NCI-H146 (cell line): ENCODE measurements around the gene OTUD3.
A peak's percentile ranks its signal among the peaks of the same experiment; 100 is the strongest.
"Not testable (repeated sequence)": the region's sequence is repeated elsewhere in the genome, so short reads cannot be mapped to it uniquely, and the experiment has no call there.

Experiments used
- DNase-seq: peaks from one replicate; lab custom pipeline; 2025; lab: John Stamatoyannopoulos, UW

Gene OTUD3

GRCh38 chr1:19882111-19883071, at the start of gene OTUD3:
Gene OTUD3 (plus strand): TSS chr1:19882395. CDS start chr1:19882514, 119 bp downstream.
- peak; percentile 95 for DNase-seq

- DNase-seq, result no peak
Observed at GRCh38 chr1:19835578-19835977, 46.6 kb upstream of the OTUD3 start.

- no peak for DNase-seq
Observed at GRCh38 chr1:19837866-19838265, 44.3 kb upstream of the OTUD3 start.

GRCh38 chr1:19840228-19840627, 42.0 kb upstream of the OTUD3 start:
- DNase-seq, result no peak

GRCh38 chr1:19844731-19845495, 37.3 kb upstream of the OTUD3 start:
- DNase-seq, result no peak

GRCh38 chr1:19845555-19845954, 36.6 kb upstream of the OTUD3 start:
- DNase-seq, result no peak

GRCh38 chr1:19846338-19846737, 35.9 kb upstream of the OTUD3 start:
- DNase-seq, result no peak

GRCh38 chr1:19847334-19847733, 34.9 kb upstream of the OTUD3 start:
- DNase-seq, result not testable (repeated sequence)

GRCh38 chr1:19849307-19849706, 32.9 kb upstream of the OTUD3 start:
- not testable (repeated sequence) for DNase-seq

- no peak for DNase-seq
Observed at GRCh38 chr1:19850214-19850613, 32.0 kb upstream of the OTUD3 start.

- no peak for DNase-seq
Observed at GRCh38 chr1:19852036-19852435, 30.2 kb upstream of the OTUD3 start.

GRCh38 chr1:19854866-19855265, 27.3 kb upstream of the OTUD3 start:
- no peak for DNase-seq

- DNase-seq, result no peak
Observed at GRCh38 chr1:19858893-19859292, 23.3 kb upstream of the OTUD3 start.

GRCh38 chr1:19859876-19860275, 22.3 kb upstream of the OTUD3 start:
- no peak for DNase-seq

- peak; percentile 67 for DNase-seq
Observed at GRCh38 chr1:19860418-19860817, 21.8 kb upstream of the OTUD3 start.

GRCh38 chr1:19861034-19861433, 21.2 kb upstream of the OTUD3 start:
- peak; percentile 29 for DNase-seq

- DNase-seq, result no peak
Observed at GRCh38 chr1:19861842-19862530, 20.2 kb upstream of the OTUD3 start.

- DNase-seq, result no peak
Observed at GRCh38 chr1:19862944-19863343, 19.3 kb upstream of the OTUD3 start.

GRCh38 chr1:19864570-19865160, 17.5 kb upstream of the OTUD3 start:
- no peak for DNase-seq

GRCh38 chr1:19866029-19866428, 16.2 kb upstream of the OTUD3 start:
- no peak for DNase-seq

- peak; percentile 49 for DNase-seq
Observed at GRCh38 chr1:19866758-19867157, 15.4 kb upstream of the OTUD3 start.

- not testable (repeated sequence) for DNase-seq
Observed at GRCh38 chr1:19868575-19868974, 13.6 kb upstream of the OTUD3 start.
